ENCODE measurements around the gene NACC2.

GRCh38 chr9:136088481-136088938 is 6.6 kb downstream of the NACC2 start:
- TF ChIP-seq POLR2A (IDR thresholded peaks at IDR 0.05), result no peak
- TF ChIP-seq, protein P1, sequence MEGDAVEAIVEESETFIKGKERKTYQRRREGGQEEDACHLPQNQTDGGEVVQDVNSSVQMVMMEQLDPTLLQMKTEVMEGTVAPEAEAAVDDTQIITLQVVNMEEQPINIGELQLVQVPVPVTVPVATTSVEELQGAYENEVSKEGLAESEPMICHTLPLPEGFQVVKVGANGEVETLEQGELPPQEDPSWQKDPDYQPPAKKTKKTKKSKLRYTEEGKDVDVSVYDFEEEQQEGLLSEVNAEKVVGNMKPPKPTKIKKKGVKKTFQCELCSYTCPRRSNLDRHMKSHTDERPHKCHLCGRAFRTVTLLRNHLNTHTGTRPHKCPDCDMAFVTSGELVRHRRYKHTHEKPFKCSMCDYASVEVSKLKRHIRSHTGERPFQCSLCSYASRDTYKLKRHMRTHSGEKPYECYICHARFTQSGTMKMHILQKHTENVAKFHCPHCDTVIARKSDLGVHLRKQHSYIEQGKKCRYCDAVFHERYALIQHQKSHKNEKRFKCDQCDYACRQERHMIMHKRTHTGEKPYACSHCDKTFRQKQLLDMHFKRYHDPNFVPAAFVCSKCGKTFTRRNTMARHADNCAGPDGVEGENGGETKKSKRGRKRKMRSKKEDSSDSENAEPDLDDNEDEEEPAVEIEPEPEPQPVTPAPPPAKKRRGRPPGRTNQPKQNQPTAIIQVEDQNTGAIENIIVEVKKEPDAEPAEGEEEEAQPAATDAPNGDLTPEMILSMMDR (IDR thresholded peaks at IDR 0.05), result no peak
- TF ChIP-seq POLR2AphosphoS5 (IDR thresholded peaks at IDR 0.05), result no peak

All from prostate gland (tissue), 2 donors.